HEK293T (cell line): ENCODE measurements around the gene ROPN1L.

Experiments
- BHLHE40 ChIP-seq: fragments of 450-650 bp; IDR thresholded peaks from 2 replicates; pipeline ENCODE4 v1.6.1; 2016; ENCODE audit warnings: mild to moderate bottlenecking, moderate library complexity, borderline replicate concordance
- CTBP1 ChIP-seq: fragments of 450-650 bp; IDR thresholded peaks from 2 replicates; pipeline ENCODE4 v1.6.1; 2016; ENCODE audit warnings: borderline replicate concordance
- FOXM1 ChIP-seq: fragments of 450-650 bp; IDR thresholded peaks from 2 replicates; pipeline ENCODE4 v1.6.1; 2017; ENCODE audit warnings: mild to moderate bottlenecking, borderline replicate concordance
- L3MBTL2 ChIP-seq: fragments of 450-650 bp; conservative IDR thresholded peaks from 2 replicates; pipeline ENCODE4 v1.6.1; 2016; ENCODE audit warnings: mild to moderate bottlenecking
- SP1 ChIP-seq: fragments of 450-650 bp; IDR thresholded peaks from 2 replicates; pipeline ENCODE4 v1.6.1; 2017
- SUZ12 ChIP-seq: fragments of 450-650 bp; IDR thresholded peaks from 2 replicates; pipeline ENCODE4 v1.6.1; 2016; ENCODE audit warnings: mild to moderate bottlenecking
- TF ChIP-seq, protein P1 (sequence below): fragments of 450-650 bp; IDR thresholded peaks from 2 replicates; pipeline ENCODE4 v1.6.1; 2016

DNA sequence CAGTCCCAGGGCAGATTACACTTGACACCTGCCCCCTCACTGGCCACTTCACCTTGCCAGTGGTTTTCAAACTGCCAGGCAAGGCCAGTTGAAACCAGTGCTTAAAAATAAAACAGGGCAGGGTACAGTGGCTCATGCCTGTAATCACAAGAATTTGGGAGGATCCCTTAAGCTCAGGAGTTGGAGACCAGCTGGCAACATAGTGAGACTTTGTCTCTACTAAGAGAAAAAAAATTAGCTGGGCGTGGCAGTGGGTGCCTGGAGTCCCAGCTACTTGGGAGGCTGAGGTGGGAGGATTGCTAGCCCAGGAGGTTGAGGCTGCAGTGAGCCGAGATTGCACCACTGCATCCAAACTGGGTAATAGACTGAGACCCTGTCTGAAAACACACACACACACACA is 58.1 kb downstream of the ROPN1L start:
- no peak for TF ChIP-seq SUZ12
- TF ChIP-seq L3MBTL2, result no peak
- TF ChIP-seq, protein P1, sequence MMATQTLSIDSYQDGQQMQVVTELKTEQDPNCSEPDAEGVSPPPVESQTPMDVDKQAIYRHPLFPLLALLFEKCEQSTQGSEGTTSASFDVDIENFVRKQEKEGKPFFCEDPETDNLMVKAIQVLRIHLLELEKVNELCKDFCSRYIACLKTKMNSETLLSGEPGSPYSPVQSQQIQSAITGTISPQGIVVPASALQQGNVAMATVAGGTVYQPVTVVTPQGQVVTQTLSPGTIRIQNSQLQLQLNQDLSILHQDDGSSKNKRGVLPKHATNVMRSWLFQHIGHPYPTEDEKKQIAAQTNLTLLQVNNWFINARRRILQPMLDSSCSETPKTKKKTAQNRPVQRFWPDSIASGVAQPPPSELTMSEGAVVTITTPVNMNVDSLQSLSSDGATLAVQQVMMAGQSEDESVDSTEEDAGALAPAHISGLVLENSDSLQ, result no peak
- TF ChIP-seq FOXM1, result no peak
- TF ChIP-seq CTBP1, result no peak
- TF ChIP-seq BHLHE40, result no peak
- TF ChIP-seq SP1, result no peak
